Stimulated activated CD8-positive, alpha-beta memory T cell treated with anti-CD3 and anti-CD28 coated beads, Interleukin-7, amount 100 ng/mL, for 48 hours (primary cell): ENCODE results near the gene VTN.
A peak's percentile ranks its signal among the peaks of the same experiment; 100 is the strongest.

Experiments used
- DNase-seq, 2 donors: peaks; one replicate each; pipeline ENCODE4 v3.0.0-alpha.2; 2020; ENCODE audit warnings: low read depth in 1 of 2; ENCODE audit errors: extremely low read depth in 1 of 2

VTN gene

GRCh38 chr17:28327031-28327607 is 43.0 kb downstream of the VTN start:
- peak in 1 of 2 donors; percentile 32 for DNase-seq

GRCh38 chr17:28326114-28326513 is 44.0 kb downstream of the VTN start:
- DNase-seq = no peak

- DNase-seq = no peak
Measured at GRCh38 chr17:28325211-28325610, 44.9 kb downstream of the VTN start.

- DNase-seq = no peak
Measured at GRCh38 chr17:28324781-28325180, 45.3 kb downstream of the VTN start.

- no peak for DNase-seq
Measured at GRCh38 chr17:28324267-28324745, 45.8 kb downstream of the VTN start.

- no peak for DNase-seq
Measured at GRCh38 chr17:28320215-28321061, 49.7 kb downstream of the VTN start.

GRCh38 chr17:28319598-28319935 is 50.5 kb downstream of the VTN start:
- DNase-seq = no peak

GRCh38 chr17:28318759-28319597 is 51.1 kb downstream of the VTN start, which contains the start of gene TMEM97:
TSS of gene TMEM97 (plus strand) at chr17:28319200. CDS start at chr17:28319240, 40 bp downstream.
- DNase-seq = peak; percentile 92 to 94

- no peak for DNase-seq
Measured at GRCh38 chr17:28317966-28318758, 51.9 kb downstream of the VTN start.
